ENCODE results near the gene NAPG. TPM values are rescaled to one million over a fixed set of nuclear protein-coding genes. Genes with fewer than 3 reads are reported as not detected.

NAPG gene
- total RNA-seq (10 to 100 TPM; 30.5 to 49.9 (median 37.6) TPM), polyA plus RNA-seq (10 to 100 TPM; 14.3 to 14.4 TPM)
- long read RNA-seq, donor 1, partial matches to known transcripts, result 0 of 7 reads
- long read RNA-seq, donor 1, other reads (novel, unspliced or antisense), result 6 of 7 reads
- long read RNA-seq, donor 2, partial matches to known transcripts, result 23 of 27 reads
- long read RNA-seq, donor 2, other reads (novel, unspliced or antisense), result 4 of 27 reads
- long read RNA-seq, donor 3, partial matches to known transcripts, result 16 of 22 reads
- long read RNA-seq, donor 3, other reads (novel, unspliced or antisense), result 5 of 22 reads

- intact Hi-C loops (cut with DNase I), result loop anchor here in 2 of 10 donors (10.0 kb wide), 2 partner anchors 811 to 911 kb away; partner anchors contain the start of gene PPP4R1 (in 1 of the 2)
- WGBS, 2 donors, result 0% methylated on average over 68 of the region's 68 CpGs
- Histone ChIP-seq H3K4me3 (peak within 1 kb of the TSS; percentile 81 to 96 (median 90)), H3K36me3 (peaks cover 0 to 2% (median 0%) of the 10 kb centered on the region in 9 donors), H3K4me1 (peaks cover 6 to 54% (median 43%) of the 10 kb centered on the region in 9 donors), H3K27me3 (no peaks in the 10 kb centered on the region), H3K9me3 (no peaks in the 10 kb centered on the region), H3K27ac (peak within 1 kb of the TSS; percentile 96 to 99 (median 98))
- TF ChIP-seq CTCF (IDR thresholded peaks at IDR 0.05), result no peak
- DNase-seq (peak; percentile 93 to 94), ATAC-seq (peak; percentile 93 to 97 (median 96))
Measured at GRCh38 chr18:10525697-10526560, at the start of gene NAPG. TSS of gene NAPG (plus strand) at chr18:10526027. CDS start at chr18:10526103, 76 bp downstream.

GRCh38 chr18:10476338-10476791, 49.5 kb upstream of the NAPG start:
- ATAC-seq, result no peak
- Histone ChIP-seq H3K4me1 (peaks cover 2 to 39% (median 11%) of the 10 kb centered on the region in 9 donors), H3K9me3 (no peaks in the 10 kb centered on the region), H3K36me3 (peaks cover 0 to 9% (median 0%) of the 10 kb centered on the region in 9 donors), H3K27ac (no peak overlapping the region), H3K4me3 (no peak overlapping the region), H3K27me3 (no peaks in the 10 kb centered on the region)
- intact Hi-C loops (cut with DNase I), result no loop called here
- 82% methylated on average over 9 of the region's 9 CpGs for WGBS, 2 donors
- TF ChIP-seq CTCF (IDR thresholded peaks at IDR 0.05), result no peak
- no peak for DNase-seq

DNA sequence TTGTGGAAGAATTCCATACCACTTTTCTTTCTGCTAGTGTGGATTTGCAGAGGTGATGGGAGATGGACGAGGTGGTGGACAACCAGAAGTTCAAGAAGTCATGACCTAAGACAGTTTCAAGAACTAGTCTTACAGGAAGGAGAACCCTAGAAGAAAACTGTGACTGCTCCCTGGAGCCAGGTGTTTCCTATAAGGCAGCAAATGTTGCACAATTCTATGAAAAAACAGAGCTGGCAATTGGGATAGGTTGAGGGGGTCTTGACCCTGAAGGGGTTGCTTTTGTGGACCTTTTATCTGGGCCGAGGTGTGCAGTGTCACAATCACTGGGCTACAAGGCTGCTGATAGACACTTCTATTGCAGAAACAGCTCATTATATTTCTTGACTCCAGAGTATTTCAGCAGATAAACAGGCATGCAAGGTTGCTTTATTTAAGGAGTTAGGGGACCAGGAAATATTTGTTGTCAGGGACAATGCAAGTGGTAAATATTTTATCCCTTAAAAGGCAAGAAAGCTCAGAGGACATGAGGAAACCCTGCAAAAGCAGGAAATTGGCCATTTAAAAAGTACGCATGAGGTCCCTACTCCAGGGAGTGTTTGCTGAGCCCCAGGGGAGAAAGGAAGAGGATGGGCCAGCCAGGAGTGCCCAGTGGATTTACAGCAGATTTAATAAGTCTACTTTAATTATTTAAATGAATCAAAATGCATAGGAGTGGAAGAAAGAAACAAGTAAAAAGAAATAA, 48.5 kb upstream of the NAPG start:
- peaks cover 0 to 3% (median 0%) of the 10 kb centered on the region in 9 donors for H3K36me3 ChIP-seq
- TF ChIP-seq CTCF (IDR thresholded peaks at IDR 0.05), result no peak
- no peaks in the 10 kb centered on the region for H3K9me3 ChIP-seq
- H3K4me1 ChIP-seq, result peaks cover 2 to 45% (median 11%) of the 10 kb centered on the region in 9 donors
- intact Hi-C loops (cut with DNase I), result no loop called here
- ATAC-seq (peak in 3 of 8 donors; percentile 34 to 69 (median 48)), DNase-seq (no peak)
- no peaks in the 10 kb centered on the region for H3K27me3 ChIP-seq
- WGBS, 2 donors, result 52 to 54% methylated on average over 3 of the region's 3 CpGs
- no peak overlapping the region for H3K4me3 ChIP-seq
- peak overlapping the region in 1 of 10 donors; percentile 20 for H3K27ac ChIP-seq

GRCh38 chr18:10477863-10478260, 48.0 kb upstream of the NAPG start:
- H3K4me1 ChIP-seq, result peaks cover 2 to 49% (median 13%) of the 10 kb centered on the region in 9 donors
- DNase-seq (no peak), ATAC-seq (no peak)
- H3K9me3 ChIP-seq, result no peaks in the 10 kb centered on the region
- no peak for TF ChIP-seq CTCF (IDR thresholded peaks at IDR 0.05)
- 87 to 88% methylated on average over 2 of the region's 2 CpGs for WGBS, 2 donors
- intact Hi-C loops (cut with DNase I), result no loop called here
- peaks cover 0 to 3% (median 0%) of the 10 kb centered on the region in 9 donors for H3K36me3 ChIP-seq
- no peaks in the 10 kb centered on the region for H3K27me3 ChIP-seq
- H3K27ac ChIP-seq, result no peak overlapping the region
- H3K4me3 ChIP-seq, result no peak overlapping the region

Data from heart right ventricle (tissue), 16 donors.